ENCODE results near the gene SERPINB6. TPM values are rescaled to one million over a fixed set of nuclear protein-coding genes. Genes with fewer than 3 reads are reported as not detected.
A peak's percentile ranks its signal among the peaks of the same experiment; 100 is the strongest.

Gene SERPINB6
- total and polyA plus RNA-seq, 9 of the 15 experiments (the other 6 are each of a cell fraction or from before 2014, with no cell fraction given) = 86.6 to 211 (median 143) TPM

GRCh38 chr6:2952557-2953095 is 18.7 kb downstream of the SERPINB6 start (continued):
- no peak for TF ChIP-seq SP2 (IDR thresholded peaks at IDR 0.05; ENCODE audit: extremely low read depth, low read depth, low read length, poor library complexity, severe bottlenecking)
- TF ChIP-seq ZNF407 (IDR thresholded peaks at IDR 0.05; ENCODE audit: low read depth) = no peak
- TF ChIP-seq ZC3H11A (IDR thresholded peaks at IDR 0.05; ENCODE audit: low read depth, low read length) = no peak
- no peak; the same call in 1 of the 2 replicates for TF ChIP-seq CREB3 (tag; conservative IDR thresholded peaks at IDR 0.05; ENCODE audit: low read depth)
- no peak for TF ChIP-seq NFRKB (IDR thresholded peaks at IDR 0.05; ENCODE audit: low read depth)
- no peak for TF ChIP-seq ZNF277 (CRISPR knock-in tag; IDR thresholded peaks at IDR 0.05; ENCODE audit: borderline replicate concordance)
- peak in 1 of 2 experiments; percentile 92; a peak in 2 of 4 replicates for TF ChIP-seq MLLT1 (IDR thresholded peaks at IDR 0.05)
- TF ChIP-seq UBTF (IDR thresholded peaks at IDR 0.05; ENCODE audit: borderline replicate concordance in 1 of 2, low read depth in 2 of 2, low read length in 2 of 2) = no peak
- TF ChIP-seq HDAC8 (tag; IDR thresholded peaks at IDR 0.05) = no peak
- TF ChIP-seq COPS2 (conservative IDR thresholded peaks at IDR 0.05) = no peak
- no peak for TF ChIP-seq GATA2 (CRISPR knock-in tag; IDR thresholded peaks at IDR 0.05)
- peak in 1 of 2 experiments; percentile 71; a peak in 2 of 4 replicates for TF ChIP-seq RCOR1 (IDR thresholded peaks at IDR 0.05; ENCODE audit: borderline replicate concordance in 1 of 2, low read depth in 2 of 2, low read length in 2 of 2)
- TF ChIP-seq SMARCE1 (IDR thresholded peaks at IDR 0.05) = no peak

All from K562 (cell line).